HCT116 (cell line): ENCODE measurements around the gene CSN1S1. TPM values are rescaled to one million over a fixed set of nuclear protein-coding genes. Genes with fewer than 3 reads are reported as not detected.

ENCODE experiments used
- ATAC-seq: fragments of 200-7000 bp; cut with Tn5 transposase; 2 replicates; pipeline ENCODE4 v1.9.1; 2020; ENCODE audit warnings: mild to moderate bottlenecking, moderate library complexity
- BruUV-seq: library from RNA; stranded (reverse); fragments of 400-500 nt; replicated peaks from 2 replicates; lab custom pipeline; 2021; lab: Mats Ljungman, UMichigan
- CTCF ChIA-PET: fragments of 300-600 bp; sonication (Branson Sonifier 250); formaldehyde crosslinking; loops from one replicate; lab custom pipeline; 2021; ENCODE audit warnings: antibody characterized with exemption; lab: Charles Lee
- POLR2A ChIA-PET: fragments of 300-600, 350-600 bp; sonication (Branson Sonifier 250); formaldehyde crosslinking; loops from one replicate; lab custom pipeline; 2021; ENCODE audit warnings: antibody characterized with exemption; lab: Charles Lee
- RAD21 ChIA-PET, 2 experiments: fragments of 300-600 bp; sonication (Branson Sonifier 250); formaldehyde crosslinking; loops; one replicate each; lab custom pipeline; 2023; ENCODE audit warnings: low total read pairs in 2 of 2; ENCODE audit not compliant: uncharacterized antibody in 2 of 2, unreplicated experiment in 2 of 2, low non-redundant PET in 1 of 2; lab: Charles Lee
- DNase-seq: peaks from one replicate; pipeline ENCODE4 v3.0.0-alpha.2; 2010; ENCODE audit warnings: low read depth, low spot score
- H2AFZ ChIP-seq: fragments of 200-600 bp; shearing (Covaris generic), sonication (generic); 2 replicates; pipeline ENCODE4 v1.6.1; 2017; ENCODE audit warnings: low read depth, mixed run types, mixed read lengths, antibody characterized with exemption, low read length; ENCODE audit not compliant: poor library complexity, severe bottlenecking
- H3K27ac ChIP-seq: 2 replicates; pipeline ENCODE4 v1.5.1; 2012; ENCODE audit warnings: low read depth, low read length
- H3K27me3 ChIP-seq: fragments of 200-600 bp; sonication (generic); 2 replicates; pipeline ENCODE4 v1.6.1; 2016; ENCODE audit warnings: mixed run types, low read length, mixed read lengths; ENCODE audit not compliant: insufficient read depth
- H3K36me3 ChIP-seq, 2 experiments: fragments of 200-500 bp in 1 of 2; fragments of 200-600 bp in 1 of 2; sonication (Bioruptor generic) in 1 of 2; sonication (generic) in 1 of 2; 2 replicates each; pipeline versions ENCODE4 v1.5.1 to v1.6.1; 2014 to 2016; ENCODE audit warnings: low read length in 2 of 2, inconsistent platforms in 1 of 2, mixed read lengths in 1 of 2, mixed run types in 1 of 2; ENCODE audit not compliant: insufficient read depth in 2 of 2, control insufficient read depth in 1 of 2
- H3K4me1 ChIP-seq, 2 experiments: fragments of 200-600 bp in 1 of 2; sonication (generic) in 1 of 2; 2 replicates each; pipeline versions ENCODE4 v1.5.1 to v1.6.1; 2012 to 2017; ENCODE audit warnings: low read length in 2 of 2, inconsistent platforms in 1 of 2, mild to moderate bottlenecking in 1 of 2, mixed read lengths in 1 of 2, mixed run types in 1 of 2, moderate library complexity in 1 of 2; ENCODE audit not compliant: insufficient read depth in 2 of 2, control insufficient read depth in 1 of 2
- H3K4me2 ChIP-seq: fragments of 200-600 bp; sonication (generic); 2 replicates; pipeline ENCODE4 v1.6.1; 2017; ENCODE audit warnings: mixed run types, low read length, mixed read lengths
- H3K4me3 ChIP-seq, 2 experiments: fragments of 200-600 bp in 1 of 2; sonication (generic) in 1 of 2; replicated peaks in 1 of 2; 2 replicates each; pipeline ENCODE4 v1.5.1; 2011 to 2016; ENCODE audit warnings: low read length in 2 of 2, control low read depth in 1 of 2, low read depth in 1 of 2, mild to moderate bottlenecking in 1 of 2, mixed read lengths in 1 of 2, mixed run types in 1 of 2
- H3K79me2 ChIP-seq: fragments of 200-600 bp; sonication (generic); 2 replicates; pipeline ENCODE4 v1.6.1; 2017; ENCODE audit warnings: mild to moderate bottlenecking, mixed run types, low read length, moderate library complexity, mixed read lengths; ENCODE audit not compliant: insufficient read depth
- H3K9ac ChIP-seq: fragments of 200-600 bp; sonication (generic); 2 replicates; pipeline ENCODE4 v1.6.1; 2016; ENCODE audit warnings: low read length, mixed read lengths
- H3K9me2 ChIP-seq: fragments of 200-600 bp; sonication (generic), shearing (Covaris generic); 2 replicates; pipeline ENCODE4 v1.6.1; 2017; ENCODE audit warnings: mixed run types, mild to moderate bottlenecking, moderate library complexity; ENCODE audit not compliant: insufficient read depth
- H3K9me3 ChIP-seq, 2 experiments: fragments of 200-500 bp in 1 of 2; fragments of 200-600 bp in 1 of 2; sonication (Bioruptor generic) in 1 of 2; sonication (generic) in 1 of 2; 2 replicates each; pipeline ENCODE4 v1.6.1; 2014 to 2017; ENCODE audit warnings: low read length in 2 of 2, mixed read lengths in 2 of 2, inconsistent platforms in 1 of 2, low read depth in 1 of 2, mild to moderate bottlenecking in 1 of 2, mixed run types in 1 of 2, moderate library complexity in 1 of 2; ENCODE audit not compliant: control insufficient read depth in 1 of 2, insufficient read depth in 1 of 2
- H4K20me1 ChIP-seq: fragments of 200-600 bp; sonication (generic), shearing (Covaris generic); 2 replicates; pipeline ENCODE4 v1.6.1; 2017; ENCODE audit warnings: mixed run types, mild to moderate bottlenecking, moderate library complexity; ENCODE audit not compliant: insufficient read depth
- CEBPB ChIP-seq: IDR thresholded peaks from 2 replicates; pipeline ENCODE4 v1.6.1; 2012; ENCODE audit warnings: low read depth
- EGR1 ChIP-seq: IDR thresholded peaks from 2 replicates; pipeline ENCODE4 v1.6.1; 2012; ENCODE audit warnings: low read depth
- ELF1 ChIP-seq: IDR thresholded peaks from 2 replicates; pipeline ENCODE4 v1.6.1; 2012; ENCODE audit warnings: low read depth, borderline replicate concordance
- EZH2 ChIP-seq: fragments of 200-600 bp; sonication (generic); IDR thresholded peaks from 2 replicates; pipeline ENCODE4 v1.6.1; 2017; ENCODE audit warnings: antibody characterized with exemption, mixed run types
- EZH2phosphoT487 ChIP-seq: fragments of 200-600 bp; IDR thresholded peaks from 2 replicates; pipeline ENCODE4 v1.6.1; 2018; ENCODE audit warnings: antibody characterized with exemption, borderline replicate concordance
- FOSL1 ChIP-seq: IDR thresholded peaks from 2 replicates; pipeline ENCODE4 v1.6.1; 2012; ENCODE audit warnings: low read depth
- JUND ChIP-seq: IDR thresholded peaks from 2 replicates; pipeline ENCODE4 v1.6.1; 2012
- POLR2A ChIP-seq: IDR thresholded peaks from 2 replicates; pipeline ENCODE4 v1.7.0; 2011; ENCODE audit warnings: borderline replicate concordance; ENCODE audit not compliant: insufficient read depth, insufficient read length; ENCODE audit errors: extremely low read depth
- POLR2AphosphoS5 ChIP-seq: IDR thresholded peaks from 2 replicates; pipeline ENCODE4 v1.6.1; 2011; ENCODE audit warnings: mild to moderate bottlenecking, low read depth, low read length, moderate library complexity
- RAD21 ChIP-seq: IDR thresholded peaks from 2 replicates; pipeline ENCODE4 v1.6.1; 2012; ENCODE audit warnings: low read depth, mild to moderate bottlenecking
- SIN3A ChIP-seq: IDR thresholded peaks from 2 replicates; pipeline ENCODE4 v1.6.1; 2012; ENCODE audit warnings: low read depth
- SP1 ChIP-seq: IDR thresholded peaks from 2 replicates; pipeline ENCODE4 v1.6.1; 2012; ENCODE audit warnings: low read depth
- SRF ChIP-seq: IDR thresholded peaks from 2 replicates; pipeline ENCODE4 v1.6.1; 2012; ENCODE audit warnings: low read depth
- TCF7L2 ChIP-seq: IDR thresholded peaks from 2 replicates; pipeline ENCODE4 v1.7.0; 2011; ENCODE audit warnings: borderline replicate concordance, inconsistent platforms; ENCODE audit not compliant: insufficient read depth, insufficient read length; ENCODE audit errors: extremely low read depth
- YY1 ChIP-seq: IDR thresholded peaks from 2 replicates; pipeline ENCODE4 v1.6.1; 2011; ENCODE audit warnings: low read length, low read depth, moderate library complexity, mild to moderate bottlenecking; ENCODE audit not compliant: insufficient replicate concordance; ENCODE audit errors: extremely low read depth
- ZFX ChIP-seq: fragments of 450-650 bp; IDR thresholded peaks from 2 replicates; pipeline ENCODE4 v1.6.1; 2017
- intact Hi-C: fragments of 100-400 bp; cut with micrococcal nuclease; formaldehyde crosslinking; loops from 2 replicates; pipeline ENCODE4 v1.10.0; 2022
- total RNA-seq: library from RNA; stranded (reverse); gene quantifications from one replicate; pipeline ENCODE4 v1.2.1, GENCODE V29; 2021; ENCODE audit not compliant: unreplicated experiment
- TF ChIP-seq, protein P1 (sequence below): IDR thresholded peaks from 2 replicates; pipeline ENCODE4 v1.6.1; 2012; ENCODE audit warnings: low read depth

Gene CSN1S1
- total RNA-seq, 1 experiment from 2014 or later = not detected

GRCh38 chr4:69994782-69995181, 63.9 kb downstream of the CSN1S1 start:
- RAD21 ChIA-PET = no interaction called here
- Histone ChIP-seq H3K27me3 (no peaks in the 10 kb centered on the region), H3K9me3 (no peaks in the 10 kb centered on the region), H3K4me1 (no peaks in the 10 kb centered on the region), H3K27ac (no peak overlapping the region), H2AFZ (no peak overlapping the region), H3K36me3 (no peaks in the 10 kb centered on the region), H3K79me2 (no peaks in the 10 kb centered on the region), H3K4me3 (no peak overlapping the region), H3K9ac (no peak overlapping the region), H3K4me2 (no peak overlapping the region), H4K20me1 (no peaks in the 10 kb centered on the region), H3K9me2 (peaks cover 4% of the 10 kb centered on the region; the same call in 1 of the 2 replicates)
- intact Hi-C loops = no loop called here
- no TSS peak for BruUV-seq
- CTCF ChIA-PET = no interaction called here
- DNase-seq (no peak), ATAC-seq (no peak)
- POLR2A ChIA-PET = no interaction called here
- no peak for TF ChIP-seq CEBPB
- TF ChIP-seq EZH2phosphoT487 = no peak
- no peak for TF ChIP-seq POLR2A
- no peak for TF ChIP-seq TCF7L2
- no peak for TF ChIP-seq ELF1
- TF ChIP-seq POLR2AphosphoS5 = no peak
- TF ChIP-seq SIN3A = no peak
- no peak for TF ChIP-seq FOSL1
- TF ChIP-seq RAD21 = no peak
- no peak for TF ChIP-seq EZH2
- TF ChIP-seq JUND = no peak

GRCh38 chr4:69995526-69996016, 64.7 kb downstream of the CSN1S1 start, which contains the start of gene STATH:
STATH (plus strand) TSS chr4:69995966; CDS start chr4:69998438, 2,472 bp downstream.
- ChIA-PET CTCF (no interaction called here), POLR2A (no interaction called here), RAD21 (no interaction called here)
- Histone ChIP-seq H3K9me2 (peaks cover 4% of the 10 kb centered on the region; the same call in 1 of the 2 replicates), H3K27me3 (no peaks in the 10 kb centered on the region), H3K4me2 (no peak within 1 kb of the TSS), H2AFZ (no peak within 1 kb of the TSS), H3K9me3 (no peaks in the 10 kb centered on the region), H3K4me3 (no peak within 1 kb of the TSS), H3K36me3 (no peaks in the 10 kb centered on the region), H3K27ac (no peak within 1 kb of the TSS), H3K4me1 (no peaks in the 10 kb centered on the region), H4K20me1 (no peaks in the 10 kb centered on the region), H3K79me2 (no peaks in the 10 kb centered on the region), H3K9ac (no peak within 1 kb of the TSS)
- DNase-seq (no peak), ATAC-seq (no peak)
- TF ChIP-seq, protein P1, sequence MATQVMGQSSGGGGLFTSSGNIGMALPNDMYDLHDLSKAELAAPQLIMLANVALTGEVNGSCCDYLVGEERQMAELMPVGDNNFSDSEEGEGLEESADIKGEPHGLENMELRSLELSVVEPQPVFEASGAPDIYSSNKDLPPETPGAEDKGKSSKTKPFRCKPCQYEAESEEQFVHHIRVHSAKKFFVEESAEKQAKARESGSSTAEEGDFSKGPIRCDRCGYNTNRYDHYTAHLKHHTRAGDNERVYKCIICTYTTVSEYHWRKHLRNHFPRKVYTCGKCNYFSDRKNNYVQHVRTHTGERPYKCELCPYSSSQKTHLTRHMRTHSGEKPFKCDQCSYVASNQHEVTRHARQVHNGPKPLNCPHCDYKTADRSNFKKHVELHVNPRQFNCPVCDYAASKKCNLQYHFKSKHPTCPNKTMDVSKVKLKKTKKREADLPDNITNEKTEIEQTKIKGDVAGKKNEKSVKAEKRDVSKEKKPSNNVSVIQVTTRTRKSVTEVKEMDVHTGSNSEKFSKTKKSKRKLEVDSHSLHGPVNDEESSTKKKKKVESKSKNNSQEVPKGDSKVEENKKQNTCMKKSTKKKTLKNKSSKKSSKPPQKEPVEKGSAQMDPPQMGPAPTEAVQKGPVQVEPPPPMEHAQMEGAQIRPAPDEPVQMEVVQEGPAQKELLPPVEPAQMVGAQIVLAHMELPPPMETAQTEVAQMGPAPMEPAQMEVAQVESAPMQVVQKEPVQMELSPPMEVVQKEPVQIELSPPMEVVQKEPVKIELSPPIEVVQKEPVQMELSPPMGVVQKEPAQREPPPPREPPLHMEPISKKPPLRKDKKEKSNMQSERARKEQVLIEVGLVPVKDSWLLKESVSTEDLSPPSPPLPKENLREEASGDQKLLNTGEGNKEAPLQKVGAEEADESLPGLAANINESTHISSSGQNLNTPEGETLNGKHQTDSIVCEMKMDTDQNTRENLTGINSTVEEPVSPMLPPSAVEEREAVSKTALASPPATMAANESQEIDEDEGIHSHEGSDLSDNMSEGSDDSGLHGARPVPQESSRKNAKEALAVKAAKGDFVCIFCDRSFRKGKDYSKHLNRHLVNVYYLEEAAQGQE = no peak
- no peak for TF ChIP-seq JUND
- TF ChIP-seq FOSL1 = no peak
- TF ChIP-seq ZFX = no peak
- no peak for TF ChIP-seq RAD21
- TF ChIP-seq EGR1 = no peak
- TF ChIP-seq YY1 = no peak
- no peak for TF ChIP-seq SP1
- TF ChIP-seq SRF = no peak
- no peak for TF ChIP-seq EZH2phosphoT487
- no peak for TF ChIP-seq POLR2A
- intact Hi-C loops = no loop called here
- BruUV-seq = no TSS peak
